CD4-positive, alpha-beta memory T cell (primary cell): ENCODE measurements around the gene SLC6A1. TPM values are rescaled to one million over a fixed set of nuclear protein-coding genes. Genes with fewer than 3 reads are reported as not detected.

Experiments
- CTCF ChIA-PET: fragments of 350-600 bp; sonication (Branson Sonifier 250); formaldehyde crosslinking; loops from one replicate; lab custom pipeline; 2021; ENCODE audit warnings: inconsistent platforms; ENCODE audit not compliant: partially characterized antibody; lab: Charles Lee
- POLR2A ChIA-PET: fragments of 350-600 bp; sonication (Branson Sonifier 250); formaldehyde crosslinking; loops from one replicate; lab custom pipeline; 2021; ENCODE audit not compliant: partially characterized antibody; lab: Charles Lee
- DNase-seq, 5 donors: peaks; one replicate each; pipeline versions ENCODE4 v3.0.0 to v3.0.0-alpha.2; 2020 to 2022; ENCODE audit warnings: mixed read lengths in 1 of 5
- H3K27ac ChIP-seq: one replicate; pipeline ENCODE4 v1.7.0; 2013; ENCODE audit warnings: low read depth, low read length
- H3K27me3 ChIP-seq: 2 replicates; pipeline ENCODE4 v1.7.0; 2013; ENCODE audit warnings: mild to moderate bottlenecking, low read length, moderate library complexity; ENCODE audit not compliant: insufficient read depth
- H3K36me3 ChIP-seq: 2 replicates; pipeline ENCODE4 v1.7.0; 2013; ENCODE audit warnings: mild to moderate bottlenecking, low read length, moderate library complexity; ENCODE audit not compliant: insufficient read depth
- H3K4me1 ChIP-seq: 2 replicates; pipeline ENCODE4 v1.7.0; 2013; ENCODE audit warnings: mild to moderate bottlenecking, low read length, moderate library complexity; ENCODE audit not compliant: insufficient read depth
- H3K4me3 ChIP-seq, 2 donors: one replicate each; pipeline ENCODE4 v1.7.0; 2013; ENCODE audit warnings: low read length in 2 of 2, mild to moderate bottlenecking in 1 of 2
- H3K9me3 ChIP-seq, 2 donors: one replicate each; pipeline ENCODE4 v1.7.0; 2013; ENCODE audit warnings: low read length in 2 of 2, control low read depth in 1 of 2; ENCODE audit not compliant: control insufficient read depth in 1 of 2
- H3K27ac Mint-ChIP-seq, 7 donors: one replicate each; pipeline ENCODE4 v1.8.0; 2020 to 2021; ENCODE audit warnings: mixed read lengths in 7 of 7, mild to moderate bottlenecking in 6 of 7, inconsistent platforms in 3 of 7, moderate library complexity in 3 of 7
- H3K27me3 Mint-ChIP-seq, 2 donors: one replicate each; pipeline ENCODE4 v1.8.0; 2020 to 2021; ENCODE audit warnings: mixed read lengths in 2 of 2
- H3K36me3 Mint-ChIP-seq, 2 donors: one replicate each; pipeline ENCODE4 v1.8.0; 2020 to 2021; ENCODE audit warnings: mixed read lengths in 2 of 2, inconsistent platforms in 1 of 2, mild to moderate bottlenecking in 1 of 2
- H3K4me1 Mint-ChIP-seq, 4 donors: one replicate each; pipeline ENCODE4 v1.8.0; 2020 to 2021; ENCODE audit warnings: mixed read lengths in 4 of 4, mild to moderate bottlenecking in 1 of 4
- H3K4me3 Mint-ChIP-seq, 8 donors: one replicate each; pipeline ENCODE4 v1.8.0; 2020 to 2021; ENCODE audit warnings: mixed read lengths in 8 of 8, mild to moderate bottlenecking in 7 of 8, moderate library complexity in 6 of 8, inconsistent platforms in 3 of 8
- H3K9me3 Mint-ChIP-seq, 8 donors: one replicate each; pipeline ENCODE4 v1.8.0; 2020 to 2021; ENCODE audit warnings: mixed read lengths in 8 of 8, mild to moderate bottlenecking in 5 of 8, inconsistent platforms in 3 of 8, moderate library complexity in 1 of 8
- intact Hi-C: fragments of 100-400 bp; cut with micrococcal nuclease; formaldehyde crosslinking; loops from one replicate; pipeline ENCODE4 v1.15.1; 2023
- polyA plus RNA-seq, 2 donors: library from polyadenylated mRNA; unstranded; fragments of 300-500 nt; fragmentation: Illumina TruSeq; gene quantifications; one replicate each; pipeline ENCODE4 v1.2.3, GENCODE V29; 2021
- total RNA-seq, 2 experiments: library from RNA; stranded (reverse); gene quantifications; one replicate each; pipeline ENCODE4 v1.2.3, GENCODE V29; 2021

Gene SLC6A1
- total and polyA plus RNA-seq, 4 experiments from 2014 or later = not detected

DNA sequence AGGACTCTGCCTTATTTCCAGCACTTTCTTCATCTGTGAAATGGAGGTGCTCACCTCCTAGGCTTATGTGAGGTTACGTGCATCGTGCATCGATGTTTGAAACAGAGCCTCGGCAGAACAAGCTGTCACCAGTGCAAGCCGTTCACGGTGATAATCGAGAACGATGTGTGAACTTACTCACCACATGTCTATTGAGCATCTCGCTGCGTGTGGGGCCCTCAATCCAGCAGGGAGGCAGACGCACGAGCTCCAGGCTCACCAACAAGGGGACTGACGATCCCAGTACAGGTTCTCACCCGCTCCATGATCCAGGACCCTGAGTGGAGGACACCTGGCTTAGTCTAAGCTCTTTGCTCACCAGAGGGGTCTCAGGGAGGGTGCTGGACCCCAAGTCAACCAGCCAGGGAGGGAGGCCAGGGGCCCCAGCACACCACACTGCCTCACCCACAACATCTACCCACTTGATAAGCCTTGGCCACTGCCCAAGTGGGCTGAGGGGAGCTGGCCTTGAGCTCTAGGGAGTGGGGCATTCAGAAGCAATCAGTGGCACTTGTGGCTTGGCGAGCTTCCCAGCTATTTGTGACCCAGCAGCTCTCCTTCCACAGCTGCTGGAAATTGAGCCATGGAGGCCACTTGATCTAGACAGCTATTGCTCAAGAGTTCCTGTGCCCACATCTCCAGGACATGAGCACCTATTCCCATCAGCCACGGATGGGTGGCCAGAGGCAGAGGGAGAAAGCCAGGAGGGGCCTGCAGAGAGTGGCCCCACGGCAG is 34.4 kb upstream of the SLC6A1 start:
- H3K4me1 Mint-ChIP-seq = no peaks in the 10 kb centered on the region
- H3K27ac Mint-ChIP-seq = no peak overlapping the region
- DNase-seq = no peak
- no peak overlapping the region for H3K4me3 Mint-ChIP-seq
- Histone ChIP-seq H3K4me1 (no peaks in the 10 kb centered on the region), H3K27ac (no peak overlapping the region), H3K9me3 (no peaks in the 10 kb centered on the region), H3K4me3 (no peak overlapping the region), H3K36me3 (no peaks in the 10 kb centered on the region), H3K27me3 (no peaks in the 10 kb centered on the region)
- intact Hi-C loops = no loop called here
- peaks cover 4 to 6% of the 10 kb centered on the region in 2 donors for H3K27me3 Mint-ChIP-seq
- no peaks in the 10 kb centered on the region for H3K9me3 Mint-ChIP-seq
- POLR2A ChIA-PET = no interaction called here
- no peaks in the 10 kb centered on the region for H3K36me3 Mint-ChIP-seq
- CTCF ChIA-PET = interaction anchor here (1.1 to 1.2 kb wide), 2 partner anchors 12 to 17 kb away, joined by 3 read pairs; no protein-coding TSS in a partner anchor

DNA sequence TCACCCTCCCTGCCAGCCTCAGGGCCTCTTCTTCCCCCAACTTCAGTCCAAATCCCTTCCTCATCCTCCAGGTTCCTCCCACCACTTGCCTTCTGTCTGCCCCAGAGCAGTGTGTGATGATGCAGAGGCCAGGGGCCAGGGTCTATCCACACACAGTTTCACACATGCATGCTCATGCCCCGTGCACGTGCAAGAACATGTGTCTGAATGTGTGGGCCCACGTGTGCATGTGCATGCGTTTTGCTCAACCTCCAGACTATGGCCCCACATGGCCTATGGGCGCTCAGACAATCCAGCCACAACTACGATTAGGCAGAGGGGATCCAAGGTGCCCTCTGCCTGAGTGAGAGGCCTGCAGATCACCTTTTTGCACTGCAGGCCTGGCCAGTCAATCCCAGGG is 32.3 kb upstream of the SLC6A1 start:
- no peaks in the 10 kb centered on the region for H3K36me3 ChIP-seq
- Mint-ChIP-seq H3K36me3 (no peaks in the 10 kb centered on the region), H3K27ac (no peak overlapping the region), H3K27me3 (peaks cover 4 to 11% of the 10 kb centered on the region in 2 donors), H3K4me1 (no peaks in the 10 kb centered on the region), H3K9me3 (no peaks in the 10 kb centered on the region), H3K4me3 (no peak overlapping the region)
- no peaks in the 10 kb centered on the region for H3K9me3 ChIP-seq
- no peak for DNase-seq
- CTCF ChIA-PET = no interaction called here
- intact Hi-C loops = no loop called here
- POLR2A ChIA-PET = no interaction called here
- no peak overlapping the region for H3K27ac ChIP-seq
- no peak overlapping the region for H3K4me3 ChIP-seq
- no peaks in the 10 kb centered on the region for H3K27me3 ChIP-seq
- H3K4me1 ChIP-seq = no peaks in the 10 kb centered on the region

DNA sequence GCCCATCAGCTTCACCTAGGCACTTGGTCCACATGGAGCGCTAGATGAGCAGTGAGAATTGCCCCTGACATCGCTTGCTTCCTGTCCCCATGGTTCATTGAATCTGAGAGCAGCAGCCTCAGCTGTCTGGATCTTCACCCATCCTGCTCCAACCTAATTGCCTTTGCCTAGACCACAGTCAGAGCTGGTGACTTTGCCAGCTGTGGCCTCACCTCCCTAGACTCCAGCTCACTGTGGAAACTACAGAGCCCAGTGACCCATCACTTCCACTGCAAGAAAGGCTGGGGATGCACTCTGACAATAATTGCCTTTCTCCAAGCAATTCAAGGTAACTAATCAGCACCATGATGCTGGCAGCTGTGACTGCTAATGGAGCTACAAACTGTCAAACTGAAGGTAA is 30.6 kb upstream of the SLC6A1 start:
- Histone ChIP-seq H3K9me3 (no peaks in the 10 kb centered on the region), H3K4me3 (no peak overlapping the region), H3K27me3 (no peaks in the 10 kb centered on the region), H3K36me3 (no peaks in the 10 kb centered on the region), H3K27ac (no peak overlapping the region), H3K4me1 (no peaks in the 10 kb centered on the region)
- POLR2A ChIA-PET = no interaction called here
- CTCF ChIA-PET = interaction anchor here (1.4 kb wide), 1 partner anchor 23 kb away, joined by 3 read pairs; no protein-coding TSS in a partner anchor
- peaks cover 0 to 1% (median 0%) of the 10 kb centered on the region in 8 donors for H3K9me3 Mint-ChIP-seq
- peaks cover 5 to 9% of the 10 kb centered on the region in 2 donors for H3K27me3 Mint-ChIP-seq
- intact Hi-C loops = no loop called here
- H3K36me3 Mint-ChIP-seq = no peaks in the 10 kb centered on the region
- no peak for DNase-seq
- H3K4me3 Mint-ChIP-seq = no peak overlapping the region
- no peaks in the 10 kb centered on the region for H3K4me1 Mint-ChIP-seq
- H3K27ac Mint-ChIP-seq = no peak overlapping the region

DNA sequence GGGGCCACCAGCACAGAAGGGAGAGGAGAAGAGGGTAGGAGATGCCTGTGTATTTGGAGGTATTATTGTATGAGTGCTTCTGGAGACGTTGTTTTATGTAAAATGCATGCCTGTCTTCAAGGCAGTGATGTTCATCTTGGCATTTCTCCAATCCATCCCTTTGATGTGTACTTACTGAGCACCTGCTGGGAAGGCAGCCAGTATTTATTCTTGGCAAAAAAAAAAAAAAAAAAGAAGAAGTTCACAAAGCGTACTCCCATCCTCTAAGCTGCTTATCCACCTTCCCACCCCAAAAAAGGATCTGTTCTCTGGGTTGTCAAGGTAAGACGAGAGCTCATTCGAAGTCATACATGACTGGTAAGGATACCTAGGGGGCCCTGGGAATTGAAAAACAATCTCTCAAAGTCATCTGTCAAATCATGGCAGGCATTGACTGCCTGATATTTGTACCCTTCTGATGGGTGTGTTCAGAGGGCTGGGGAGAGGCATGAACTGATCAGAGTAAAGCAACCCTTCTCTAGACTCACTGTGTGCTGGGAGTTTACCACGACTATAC is 30.0 kb upstream of the SLC6A1 start:
- H3K27me3 Mint-ChIP-seq = peaks cover 5 to 9% of the 10 kb centered on the region in 2 donors
- H3K4me3 ChIP-seq = no peak overlapping the region
- H3K9me3 ChIP-seq = no peaks in the 10 kb centered on the region
- H3K4me1 ChIP-seq = no peaks in the 10 kb centered on the region
- POLR2A ChIA-PET = no interaction called here
- H3K4me3 Mint-ChIP-seq = no peak overlapping the region
- no peak overlapping the region for H3K27ac ChIP-seq
- CTCF ChIA-PET = interaction anchor here (1.4 kb wide), 1 partner anchor 22 kb away, joined by 3 read pairs; no protein-coding TSS in a partner anchor
- no peaks in the 10 kb centered on the region for H3K27me3 ChIP-seq
- DNase-seq = no peak
- intact Hi-C loops = no loop called here
- H3K4me1 Mint-ChIP-seq = no peaks in the 10 kb centered on the region
- no peaks in the 10 kb centered on the region for H3K36me3 ChIP-seq
- H3K9me3 Mint-ChIP-seq = peaks cover 0 to 1% (median 0%) of the 10 kb centered on the region in 8 donors
- H3K27ac Mint-ChIP-seq = peak overlapping the region in 1 of 7 donors; percentile 63
- H3K36me3 Mint-ChIP-seq = no peaks in the 10 kb centered on the region

DNA sequence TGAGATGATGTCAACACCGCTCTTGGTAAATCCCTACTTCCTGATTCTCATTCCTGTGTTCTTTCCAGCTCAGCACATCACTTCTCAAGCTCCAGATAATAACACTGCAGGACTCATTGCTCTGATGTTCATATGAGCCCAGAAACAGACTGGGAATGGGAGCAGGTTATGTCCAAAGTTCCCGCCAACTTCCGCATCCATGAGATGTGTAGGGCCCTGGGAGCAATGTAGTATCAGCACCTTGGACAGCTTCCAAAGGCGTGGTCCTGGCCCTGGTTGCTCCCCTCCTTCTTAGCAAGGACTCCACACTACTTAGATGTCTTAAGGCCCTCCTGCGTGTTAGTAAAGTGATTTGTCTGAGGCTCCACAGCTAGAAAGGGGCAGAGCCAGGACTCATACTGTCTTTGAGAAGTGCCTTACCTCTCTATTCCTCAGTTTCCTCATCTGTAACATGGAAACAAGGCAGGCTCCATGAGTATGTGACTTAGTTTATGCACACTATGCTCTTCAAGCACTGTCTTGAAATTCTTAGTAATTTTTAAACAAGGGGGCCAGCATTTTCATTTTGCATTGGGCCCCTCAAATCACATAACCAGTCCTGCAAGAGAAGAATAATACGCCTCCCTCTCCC is 27.9 kb upstream of the SLC6A1 start:
- Histone ChIP-seq H3K9me3 (no peaks in the 10 kb centered on the region), H3K4me1 (no peaks in the 10 kb centered on the region), H3K27ac (no peak overlapping the region), H3K4me3 (no peak overlapping the region), H3K27me3 (no peaks in the 10 kb centered on the region), H3K36me3 (no peaks in the 10 kb centered on the region)
- Mint-ChIP-seq H3K9me3 (peaks cover 0 to 1% (median 0%) of the 10 kb centered on the region in 8 donors), H3K27me3 (peaks cover 7 to 9% of the 10 kb centered on the region in 2 donors), H3K4me1 (no peaks in the 10 kb centered on the region), H3K4me3 (no peak overlapping the region), H3K27ac (no peak overlapping the region), H3K36me3 (no peaks in the 10 kb centered on the region)
- ChIA-PET CTCF (no interaction called here), POLR2A (interaction anchor here (0.6 kb wide), 1 partner anchor 157 kb away, joined by 3 read pairs; no protein-coding TSS in a partner anchor)
- DNase-seq = no peak
- intact Hi-C loops = no loop called here

DNA sequence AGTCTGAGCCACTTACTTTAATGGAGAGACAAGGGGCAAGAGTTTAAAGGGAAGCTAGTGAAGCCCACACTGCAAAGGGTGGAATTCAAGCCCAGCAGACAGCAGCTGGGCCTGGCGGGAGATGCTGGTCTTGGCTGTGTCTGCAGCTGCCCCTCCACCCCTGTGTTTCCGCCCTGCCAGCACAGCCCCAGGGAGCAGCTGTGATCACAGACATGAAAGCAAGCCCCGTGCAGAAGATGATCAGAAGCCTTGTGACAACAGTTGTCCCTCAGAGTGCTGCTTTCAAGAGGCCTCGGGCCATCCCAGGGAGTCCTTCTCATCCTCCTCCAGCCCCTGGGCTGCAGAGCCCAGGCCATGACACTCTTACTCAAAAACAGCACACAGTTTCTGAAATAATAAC is 24.1 kb upstream of the SLC6A1 start:
- H3K36me3 Mint-ChIP-seq = no peaks in the 10 kb centered on the region
- Histone ChIP-seq H3K27ac (no peak overlapping the region), H3K36me3 (no peaks in the 10 kb centered on the region), H3K9me3 (no peaks in the 10 kb centered on the region), H3K27me3 (no peaks in the 10 kb centered on the region), H3K4me1 (no peaks in the 10 kb centered on the region), H3K4me3 (no peak overlapping the region)
- no peak overlapping the region for H3K27ac Mint-ChIP-seq
- H3K27me3 Mint-ChIP-seq = peaks cover 8 to 9% of the 10 kb centered on the region in 2 donors
- CTCF ChIA-PET = no interaction called here
- H3K4me1 Mint-ChIP-seq = no peaks in the 10 kb centered on the region
- intact Hi-C loops = no loop called here
- POLR2A ChIA-PET = no interaction called here
- no peak for DNase-seq
- peaks cover 0 to 1% (median 0%) of the 10 kb centered on the region in 8 donors for H3K9me3 Mint-ChIP-seq
- no peak overlapping the region for H3K4me3 Mint-ChIP-seq

DNA sequence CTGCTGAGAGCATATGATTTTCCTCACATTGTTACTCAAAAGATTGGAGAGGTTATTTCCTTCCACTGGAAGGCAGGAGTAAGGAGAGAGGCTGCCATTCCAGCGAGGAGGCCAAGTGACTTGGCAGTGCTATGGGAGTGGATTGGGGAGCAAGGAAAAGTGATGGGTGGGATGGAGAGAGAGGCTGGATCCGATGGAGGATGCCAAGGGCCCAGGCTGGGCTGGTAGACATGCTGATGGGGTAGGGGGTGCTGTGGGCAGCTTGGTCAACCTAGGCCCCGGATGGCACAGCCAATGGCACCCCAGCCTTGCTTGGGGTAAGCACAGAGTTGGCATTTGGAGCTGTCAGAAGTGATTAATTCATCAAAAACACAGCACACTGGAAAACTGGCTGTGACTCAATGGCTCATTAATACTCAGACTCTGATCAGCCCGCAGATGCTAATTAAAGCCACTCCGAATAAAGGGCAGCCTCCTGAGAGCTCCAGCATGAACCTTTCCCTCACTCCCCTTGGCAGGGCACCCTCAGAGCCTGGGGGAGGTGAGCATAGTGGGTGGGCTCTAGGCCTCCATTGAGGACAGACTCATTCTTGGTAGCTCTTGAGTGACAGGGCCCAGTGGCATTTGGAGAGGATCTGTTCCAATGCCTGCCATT is 22.1 kb upstream of the SLC6A1 start:
- POLR2A ChIA-PET = no interaction called here
- H3K4me1 Mint-ChIP-seq = no peaks in the 10 kb centered on the region
- peaks cover 8 to 12% of the 10 kb centered on the region in 2 donors for H3K27me3 Mint-ChIP-seq
- no peak overlapping the region for H3K27ac ChIP-seq
- no peaks in the 10 kb centered on the region for H3K4me1 ChIP-seq
- no peak overlapping the region for H3K27ac Mint-ChIP-seq
- H3K27me3 ChIP-seq = no peaks in the 10 kb centered on the region
- peaks cover 0 to 1% (median 0%) of the 10 kb centered on the region in 8 donors for H3K9me3 Mint-ChIP-seq
- no peak overlapping the region for H3K4me3 Mint-ChIP-seq
- H3K36me3 Mint-ChIP-seq = no peaks in the 10 kb centered on the region
- CTCF ChIA-PET = interaction anchor here (1.3 kb wide), 1 partner anchor 24 kb away, joined by 4 read pairs; no protein-coding TSS in a partner anchor
- no peak overlapping the region for H3K4me3 ChIP-seq
- intact Hi-C loops = no loop called here
- H3K9me3 ChIP-seq = no peaks in the 10 kb centered on the region
- H3K36me3 ChIP-seq = no peaks in the 10 kb centered on the region
- DNase-seq = no peak
